C4-2B (cell line): ENCODE results near the gene BICDL1.

Source experiments
- CTCF ChIP-seq: fragments of 450-650 bp; conservative IDR thresholded peaks from 2 replicates; pipeline ENCODE4 v1.5.1; 2017; ENCODE audit warnings: mild to moderate bottlenecking
- ZFX ChIP-seq: fragments of 450-650 bp; IDR thresholded peaks from 2 replicates; pipeline ENCODE4 v1.6.1; 2017

GRCh38 chr12:120131116-120131515 is 142.1 kb downstream of the BICDL1 start:
- no peak for TF ChIP-seq CTCF
- TF ChIP-seq ZFX, result no peak
